H1 (cell line): ENCODE data around the gene RTEL1. TPM values are rescaled to one million over a fixed set of nuclear protein-coding genes. Genes with fewer than 3 reads are reported as not detected.

Experiments used
- CTCF ChIA-PET: fragments of 300-600 bp; sonication (Branson Sonifier 250); formaldehyde crosslinking; loops from one replicate; lab custom pipeline; 2021; ENCODE audit not compliant: partially characterized antibody; lab: Charles Lee
- POLR2A ChIA-PET: fragments of 300-600 bp; sonication (Branson Sonifier 250); formaldehyde crosslinking; loops from one replicate; lab custom pipeline; 2021; ENCODE audit warnings: inconsistent platforms; ENCODE audit not compliant: partially characterized antibody; lab: Charles Lee
- DNase-seq, 2 experiments: peaks; one replicate each; pipeline versions ENCODE4 v3.0.0 to v3.0.0-alpha.2; 2010 to 2022; ENCODE audit warnings: low spot score in 2 of 2, low read depth in 1 of 2, mixed read lengths in 1 of 2
- FAIRE-seq: peaks from 2 replicates; lab custom pipeline; 2011; peaks lifted over from hg19 to GRCh38; lab: Jason Lieb, UNC
- H2AFZ ChIP-seq: 2 replicates; pipeline ENCODE4 v1.8.1; 2012; ENCODE audit warnings: low read length, inconsistent platforms
- H2AK5ac ChIP-seq: 2 replicates; pipeline ENCODE4 v1.6.1; 2013; ENCODE audit warnings: low read depth, low read length
- H2BK120ac ChIP-seq: replicated peaks from 2 replicates; pipeline ENCODE3; 2013; ENCODE audit warnings: low read depth, low read length, inconsistent platforms
- H2BK12ac ChIP-seq: 2 replicates; pipeline ENCODE4 v1.6.1; 2013; ENCODE audit warnings: low read depth, low read length
- H2BK15ac ChIP-seq: 2 replicates; pipeline ENCODE4 v1.6.1; 2013; ENCODE audit warnings: low read length
- H2BK20ac ChIP-seq: 2 replicates; pipeline ENCODE4 v1.6.1; 2013; ENCODE audit warnings: low read length
- H2BK5ac ChIP-seq: 2 replicates; pipeline ENCODE4 v1.6.1; 2013; ENCODE audit warnings: low read depth, low read length
- H3K14ac ChIP-seq: 2 replicates; pipeline ENCODE4 v1.6.1; 2013; ENCODE audit warnings: inconsistent platforms; ENCODE audit not compliant: insufficient read length
- H3K18ac ChIP-seq: 2 replicates; pipeline ENCODE4 v1.6.1; 2013; ENCODE audit warnings: low read length; ENCODE audit errors: extremely low read depth
- H3K23ac ChIP-seq: 2 replicates; pipeline ENCODE4 v1.6.1; 2013; ENCODE audit warnings: inconsistent platforms; ENCODE audit not compliant: insufficient read length
- H3K23me2 ChIP-seq: 2 replicates; pipeline ENCODE4 v1.6.1; 2013; ENCODE audit warnings: low read depth, low read length
- H3K27ac ChIP-seq: 2 replicates; pipeline ENCODE4 v1.6.1; 2011; ENCODE audit warnings: low read depth, low read length, inconsistent platforms
- H3K27me3 ChIP-seq, 4 experiments: replicated peaks in 1 of 4; 1 replicate in 1 of 4; 2 replicates in 3 of 4; pipeline versions ENCODE4 v1.6.1 to v1.8.1; 2011 to 2013; ENCODE audit warnings: low read length in 3 of 4, mild to moderate bottlenecking in 3 of 4, inconsistent platforms in 2 of 4, mixed read lengths in 2 of 4, moderate library complexity in 1 of 4; ENCODE audit not compliant: control insufficient read depth in 3 of 4, insufficient read depth in 3 of 4; ENCODE audit errors: extremely low read depth in 1 of 4
- H3K36me3 ChIP-seq, 4 experiments: 2 replicates each; pipeline versions ENCODE4 v1.6.1 to v1.8.1; 2011 to 2013; ENCODE audit warnings: mild to moderate bottlenecking in 4 of 4, low read length in 3 of 4, moderate library complexity in 2 of 4, control low read depth in 1 of 4, inconsistent platforms in 1 of 4; ENCODE audit not compliant: insufficient read depth in 4 of 4, control insufficient read depth in 2 of 4
- H3K4ac ChIP-seq: replicated peaks from 2 replicates; pipeline ENCODE3; 2013; ENCODE audit warnings: low read length, low read depth, mixed read lengths, inconsistent platforms; ENCODE audit not compliant: insufficient read length
- H3K4me1 ChIP-seq, 4 experiments: replicated peaks in 1 of 4; 1 replicate in 1 of 4; 2 replicates in 3 of 4; pipeline versions ENCODE4 v1.6.1 to v1.8.1; 2011 to 2013; ENCODE audit warnings: low read length in 3 of 4, inconsistent platforms in 2 of 4, mixed read lengths in 1 of 4; ENCODE audit not compliant: insufficient read depth in 4 of 4, control insufficient read depth in 3 of 4
- H3K4me2 ChIP-seq, 2 experiments: 2 replicates each; pipeline versions ENCODE4 v1.6.1 to v1.8.1; 2011 to 2013; ENCODE audit warnings: low read depth in 2 of 2, low read length in 2 of 2, control low read depth in 1 of 2, inconsistent platforms in 1 of 2, mild to moderate bottlenecking in 1 of 2; ENCODE audit not compliant: insufficient read depth in 1 of 2
- H3K4me3 ChIP-seq, 4 experiments: fragments of 200-600, 300-600 bp in 1 of 4; sonication (generic), shearing (Covaris generic), sonication (Bioruptor Twin) in 1 of 4; 2 replicates each; pipeline versions ENCODE4 v1.5.1 to v1.8.1; 2011 to 2016; ENCODE audit warnings: low read length in 4 of 4, low read depth in 3 of 4, control low read depth in 2 of 4, inconsistent platforms in 2 of 4, mild to moderate bottlenecking in 2 of 4, mixed read lengths in 1 of 4, moderate library complexity in 1 of 4; ENCODE audit not compliant: insufficient read depth in 2 of 4; ENCODE audit errors: extremely low read depth in 1 of 4
- H3K56ac ChIP-seq: replicated peaks from 2 replicates; pipeline ENCODE3; 2013; ENCODE audit warnings: low read depth, mild to moderate bottlenecking, mixed read lengths, low read length, inconsistent platforms; ENCODE audit not compliant: insufficient read length
- H3K79me1 ChIP-seq: 2 replicates; pipeline ENCODE4 v1.6.1; 2013; ENCODE audit warnings: low read depth, low read length, control low read depth
- H3K79me2 ChIP-seq, 2 experiments: 2 replicates each; pipeline versions ENCODE4 v1.6.1 to v1.8.1; 2012 to 2013; ENCODE audit warnings: low read length in 2 of 2, mild to moderate bottlenecking in 2 of 2, inconsistent platforms in 1 of 2; ENCODE audit not compliant: insufficient read depth in 2 of 2, control insufficient read depth in 1 of 2
- H3K9ac ChIP-seq, 4 experiments: replicated peaks in 1 of 4; 1 replicate in 1 of 4; 2 replicates in 3 of 4; pipeline versions ENCODE4 v1.6.1 to v1.8.1; 2011 to 2013; ENCODE audit warnings: low read depth in 3 of 4, low read length in 3 of 4, control low read depth in 2 of 4, mild to moderate bottlenecking in 2 of 4, moderate library complexity in 2 of 4, inconsistent platforms in 1 of 4; ENCODE audit errors: extremely low read depth in 1 of 4
- H3K9me3 ChIP-seq, 2 experiments: 2 replicates each; pipeline versions ENCODE4 v1.6.1 to v1.8.1; 2012 to 2013; ENCODE audit warnings: mild to moderate bottlenecking in 2 of 2, moderate library complexity in 2 of 2, control low read depth in 1 of 2, inconsistent platforms in 1 of 2, low read depth in 1 of 2, low read length in 1 of 2, mixed read lengths in 1 of 2; ENCODE audit not compliant: insufficient read depth in 2 of 2
- H4K20me1 ChIP-seq, 2 experiments: replicated peaks in 1 of 2; 2 replicates each; pipeline versions ENCODE3 to v1.8.1; 2011 to 2013; ENCODE audit warnings: inconsistent platforms in 2 of 2, low read length in 2 of 2, mild to moderate bottlenecking in 1 of 2; ENCODE audit not compliant: insufficient read depth in 2 of 2, control insufficient read depth in 1 of 2
- H4K5ac ChIP-seq: 2 replicates; pipeline ENCODE4 v1.6.1; 2013; ENCODE audit warnings: low read length, low read depth, mixed read lengths, inconsistent platforms; ENCODE audit not compliant: insufficient read length
- H4K8ac ChIP-seq: 2 replicates; pipeline ENCODE4 v1.8.0; 2013; ENCODE audit warnings: mild to moderate bottlenecking, moderate library complexity, low read length, inconsistent platforms; ENCODE audit not compliant: insufficient read depth; ENCODE audit errors: extremely low read depth
- H4K91ac ChIP-seq: replicated peaks from 2 replicates; pipeline ENCODE3; 2013; ENCODE audit warnings: low read length, mixed read lengths, inconsistent platforms; ENCODE audit not compliant: insufficient read length
- BRCA1 ChIP-seq: IDR thresholded peaks from 2 replicates; pipeline ENCODE4 v1.6.1; 2012; ENCODE audit warnings: low read depth, low read length, improper control_type of control experiment
- CREB1 ChIP-seq: IDR thresholded peaks from 2 replicates; pipeline ENCODE4 v1.6.1; 2012; ENCODE audit warnings: inconsistent platforms
- SAP30 ChIP-seq: fragments of 300-600 bp; sonication (generic); IDR thresholded peaks from 2 replicates; pipeline ENCODE4 v1.7.1; 2012; ENCODE audit warnings: low read length, moderate library complexity, mild to moderate bottlenecking, inconsistent platforms; ENCODE audit not compliant: insufficient read depth, insufficient replicate concordance
- TCF12 ChIP-seq: IDR thresholded peaks from 2 replicates; pipeline ENCODE4 v1.6.1; 2011; ENCODE audit warnings: low read depth, mild to moderate bottlenecking, low read length
- WGBS, 2 experiments: shearing (Covaris generic) in 1 of 2; methylation state at CpG; one replicate each; pipeline versions ENCODE4 v1.1.6 to v1.1.7; 2013 to 2015; ENCODE audit warnings: low lambda C conversion rate in 2 of 2, mixed read lengths in 2 of 2, inconsistent platforms in 1 of 2, low coverage in 1 of 2, missing lambda C conversion rate in 1 of 2; ENCODE audit not compliant: insufficient replicate concordance in 2 of 2, insufficient coverage in 1 of 2, insufficient read length in 1 of 2; ENCODE audit errors: extremely low coverage in 1 of 2, missing lambda C conversion rate in 1 of 2; 5-methylcytosine and 5-hydroxymethylcytosine counted together
- polyA plus RNA-seq, 7 experiments: library from polyadenylated mRNA; depleted of rRNA in 3 of 7; stranded (reverse) in 5 of 7; unstranded in 2 of 7; fragments of >200 nt in 5 of 7; fragments of 200-250 nt in 2 of 7; gene quantifications; 1 replicate in 5 of 7; 2 replicates in 1 of 7; 4 replicates in 1 of 7; pipeline versions ENCODE4 v1.2.1 to v1.2.3, GENCODE V29; 2011 to 2013; ENCODE audit warnings: missing spikeins in 2 of 7, mixed read lengths in 2 of 7
- total RNA-seq: library from RNA; stranded (reverse); fragmentation: NEBNext Ultra II Directional; extraction: Animal tissue kit (Norgen Biotek cat#: 25700); gene quantifications from 2 replicates; pipeline ENCODE4 v1.2.1, GENCODE V29; 2021

The RTEL1 gene
- total and polyA plus RNA-seq, 2 of the 8 experiments (the other 6 are each of a cell fraction or from before 2014, with no cell fraction given), result 16.2 to 37.1 TPM

DNA sequence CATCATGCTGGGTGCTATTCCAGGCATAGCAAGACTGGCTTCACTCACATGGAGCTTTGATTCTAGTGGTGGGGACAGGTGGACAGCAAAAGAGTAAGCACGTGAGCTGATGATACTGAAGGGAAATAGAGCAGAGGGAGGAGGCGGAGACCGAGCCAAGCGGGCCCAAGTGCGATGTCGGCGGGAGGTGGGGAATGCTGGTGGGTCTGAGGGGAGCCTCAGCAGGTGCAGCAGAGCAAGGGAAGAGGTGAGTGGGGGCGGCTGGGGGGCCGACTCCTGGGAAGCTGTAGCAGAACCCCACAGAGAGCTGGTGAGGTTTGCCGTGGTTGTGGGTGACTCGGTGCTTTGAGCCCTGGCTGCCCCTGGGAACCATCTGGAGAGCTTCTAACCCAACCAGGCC lies 10.2 kb downstream of the RTEL1 start:
- Histone ChIP-seq H2BK5ac (no peak overlapping the region; the same call in 1 of the 2 replicates), H3K23ac (no peak overlapping the region), H2AFZ (no peak overlapping the region), H4K20me1 (peaks cover 2 to 6% of the 10 kb centered on the region in 2 experiments), H2BK20ac (no peak overlapping the region), H3K18ac (no peak overlapping the region), H4K8ac (no peak overlapping the region), H3K9ac (no peak overlapping the region), H4K91ac (no peak overlapping the region), H3K9me3 (no peaks in the 10 kb centered on the region), H3K23me2 (no peaks in the 10 kb centered on the region), H3K27ac (no peak overlapping the region), H3K36me3 (peaks cover 2 to 25% (median 14%) of the 10 kb centered on the region in 4 experiments; a peak in 7 of 8 replicates), H2BK15ac (no peak overlapping the region), H3K79me2 (no peaks in the 10 kb centered on the region), H4K5ac (no peak overlapping the region), H3K4me1 (no peaks in the 10 kb centered on the region), H3K4ac (no peak overlapping the region), H3K4me3 (no peak overlapping the region), H3K14ac (no peak overlapping the region), H3K4me2 (no peak overlapping the region), H2AK5ac (no peak overlapping the region), H3K79me1 (no peaks in the 10 kb centered on the region; the same call in 1 of the 2 replicates), H3K56ac (no peak overlapping the region), H2BK120ac (no peak overlapping the region), H3K27me3 (no peaks in the 10 kb centered on the region), H2BK12ac (no peak overlapping the region)
- POLR2A ChIA-PET, result interaction anchor here (0.6 to 1.6 kb wide), 7 partner anchors 10 to 244 kb away, joined by 3 to 4 read pairs (median 3); no protein-coding TSS in a partner anchor
- DNase-seq (no peak), FAIRE-seq (no peak)
- CTCF ChIA-PET, result interaction anchor here (0.5 to 1.1 kb wide), 5 partner anchors 50 to 253 kb away, joined by 3 to 5 read pairs (median 3); no protein-coding TSS in a partner anchor
- TF ChIP-seq CREB1 (no peak), TCF12 (no peak), SAP30 (no peak), BRCA1 (no peak)
- WGBS, 2 experiments, result 94% methylated on average over 9 of the region's 11 CpGs; no CpG with 5 or more reads in 1 of the 2 experiments
